Measurements from ENCODE around the gene PHLPP2.

PHLPP2 gene, protein sequence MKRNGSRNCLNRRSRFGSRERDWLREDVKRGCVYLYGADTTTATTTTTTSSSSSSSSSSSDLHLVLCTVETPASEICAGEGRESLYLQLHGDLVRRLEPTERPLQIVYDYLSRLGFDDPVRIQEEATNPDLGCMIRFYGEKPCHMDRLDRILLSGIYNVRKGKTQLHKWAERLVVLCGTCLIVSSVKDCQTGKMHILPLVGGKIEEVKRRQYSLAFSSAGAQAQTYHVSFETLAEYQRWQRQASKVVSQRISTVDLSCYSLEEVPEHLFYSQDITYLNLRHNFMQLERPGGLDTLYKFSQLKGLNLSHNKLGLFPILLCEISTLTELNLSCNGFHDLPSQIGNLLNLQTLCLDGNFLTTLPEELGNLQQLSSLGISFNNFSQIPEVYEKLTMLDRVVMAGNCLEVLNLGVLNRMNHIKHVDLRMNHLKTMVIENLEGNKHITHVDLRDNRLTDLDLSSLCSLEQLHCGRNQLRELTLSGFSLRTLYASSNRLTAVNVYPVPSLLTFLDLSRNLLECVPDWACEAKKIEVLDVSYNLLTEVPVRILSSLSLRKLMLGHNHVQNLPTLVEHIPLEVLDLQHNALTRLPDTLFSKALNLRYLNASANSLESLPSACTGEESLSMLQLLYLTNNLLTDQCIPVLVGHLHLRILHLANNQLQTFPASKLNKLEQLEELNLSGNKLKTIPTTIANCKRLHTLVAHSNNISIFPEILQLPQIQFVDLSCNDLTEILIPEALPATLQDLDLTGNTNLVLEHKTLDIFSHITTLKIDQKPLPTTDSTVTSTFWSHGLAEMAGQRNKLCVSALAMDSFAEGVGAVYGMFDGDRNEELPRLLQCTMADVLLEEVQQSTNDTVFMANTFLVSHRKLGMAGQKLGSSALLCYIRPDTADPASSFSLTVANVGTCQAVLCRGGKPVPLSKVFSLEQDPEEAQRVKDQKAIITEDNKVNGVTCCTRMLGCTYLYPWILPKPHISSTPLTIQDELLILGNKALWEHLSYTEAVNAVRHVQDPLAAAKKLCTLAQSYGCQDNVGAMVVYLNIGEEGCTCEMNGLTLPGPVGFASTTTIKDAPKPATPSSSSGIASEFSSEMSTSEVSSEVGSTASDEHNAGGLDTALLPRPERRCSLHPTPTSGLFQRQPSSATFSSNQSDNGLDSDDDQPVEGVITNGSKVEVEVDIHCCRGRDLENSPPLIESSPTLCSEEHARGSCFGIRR (N-terminal part only)

DNA sequence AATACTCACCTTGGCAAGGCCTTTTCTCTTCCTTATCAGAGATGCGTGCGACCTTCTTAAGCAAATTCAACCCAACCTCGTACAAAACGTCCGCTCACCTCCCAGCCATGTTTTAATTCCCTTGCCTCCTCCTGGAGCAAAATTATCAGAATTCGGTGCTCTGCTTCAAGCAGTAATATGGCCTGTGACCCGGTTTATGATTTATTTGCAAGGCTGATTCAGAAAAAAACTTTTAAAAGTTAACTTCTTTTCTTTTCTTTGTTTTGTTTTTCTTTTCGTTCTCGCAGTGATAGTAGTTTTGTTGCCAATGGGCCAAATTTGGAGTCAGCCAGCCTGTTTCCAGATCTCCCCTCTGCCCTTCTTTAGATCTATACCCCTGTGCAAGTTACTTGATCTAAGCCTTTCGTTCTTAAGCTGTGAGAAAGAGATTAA is at the start of gene PHLPP2:
Gene PHLPP2 (minus strand): TSS at position 382 of the 432 bp plus-strand sequence. CDS start 9,906 bp downstream, outside the sequence.
- no peak for DNase-seq

DNA sequence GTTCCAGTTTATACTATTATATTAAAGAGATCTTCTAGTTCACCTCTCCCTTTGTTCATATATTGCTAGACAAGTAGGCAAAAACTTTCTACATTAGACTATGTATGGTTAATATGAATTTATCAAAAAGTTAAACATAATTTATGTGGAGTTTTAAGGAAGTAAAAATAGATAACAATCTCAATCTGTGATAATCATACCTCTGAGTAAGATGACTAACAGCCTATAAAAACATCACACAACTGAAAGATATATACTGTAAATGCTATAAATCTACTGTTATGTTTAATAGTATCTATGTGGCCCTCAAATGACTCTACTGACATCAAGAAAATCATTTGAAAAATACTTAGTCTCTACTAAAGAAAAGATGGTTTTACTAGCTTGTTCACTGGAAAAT is 47.1 kb upstream of the PHLPP2 start:
- DNase-seq, result no peak

DNA sequence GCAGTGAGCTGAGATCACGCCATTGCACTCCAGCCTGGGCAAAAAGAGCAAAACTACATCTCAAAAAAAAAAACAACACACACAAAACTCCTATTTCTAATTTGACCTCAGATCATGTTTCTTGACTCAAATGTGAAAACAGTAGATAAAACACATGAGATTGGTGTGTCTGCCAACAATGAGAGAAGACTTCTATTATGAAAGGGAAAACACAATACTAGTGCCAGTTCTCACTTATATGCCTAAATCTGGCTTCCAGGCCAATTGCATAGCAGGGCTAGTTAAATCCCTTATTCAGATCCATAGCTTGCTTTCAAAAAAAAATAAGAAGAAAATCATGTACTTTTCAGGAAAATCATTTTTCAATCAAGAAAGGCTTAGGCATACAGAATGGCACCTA is 44.7 kb upstream of the PHLPP2 start:
- no peak for DNase-seq

DNA sequence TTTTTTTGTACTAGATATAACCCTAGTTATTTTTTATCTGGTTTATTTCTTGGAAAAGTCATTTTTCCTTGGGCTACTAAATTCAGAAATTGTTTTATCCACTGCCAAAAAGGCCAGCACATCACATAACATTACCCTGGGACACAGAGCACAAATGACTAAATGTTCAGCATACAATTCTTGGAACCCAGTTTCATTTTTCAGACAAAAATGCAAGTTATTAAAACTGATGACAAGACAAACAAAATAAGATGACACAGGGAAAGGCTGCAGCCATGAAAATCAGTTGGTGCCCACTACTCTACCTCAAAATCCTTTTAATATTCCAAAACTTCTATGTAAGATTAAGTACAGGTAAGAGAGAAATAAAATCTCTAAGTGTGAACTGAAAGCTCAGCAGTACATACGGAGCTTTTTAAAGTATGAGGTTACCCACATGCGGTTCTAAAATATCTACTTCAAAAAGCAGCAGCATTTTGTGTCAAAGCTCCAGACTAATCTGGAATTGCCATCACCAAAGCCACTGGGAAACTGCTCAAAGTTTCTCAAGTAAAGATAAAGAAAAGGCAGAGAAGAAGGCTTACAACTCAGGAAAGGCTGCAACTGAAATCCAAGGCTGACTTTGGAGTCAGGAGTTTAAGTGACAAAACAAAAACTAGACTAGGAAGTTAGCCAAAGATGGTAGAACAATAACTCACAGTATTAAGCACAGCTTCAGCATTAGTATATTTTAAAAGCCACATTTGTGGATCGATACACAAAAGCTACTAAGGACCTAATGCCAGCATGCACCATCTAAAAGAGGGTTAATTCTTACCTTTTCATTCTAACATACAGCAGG is 42.8 kb upstream of the PHLPP2 start:
- no peak for DNase-seq

DNA sequence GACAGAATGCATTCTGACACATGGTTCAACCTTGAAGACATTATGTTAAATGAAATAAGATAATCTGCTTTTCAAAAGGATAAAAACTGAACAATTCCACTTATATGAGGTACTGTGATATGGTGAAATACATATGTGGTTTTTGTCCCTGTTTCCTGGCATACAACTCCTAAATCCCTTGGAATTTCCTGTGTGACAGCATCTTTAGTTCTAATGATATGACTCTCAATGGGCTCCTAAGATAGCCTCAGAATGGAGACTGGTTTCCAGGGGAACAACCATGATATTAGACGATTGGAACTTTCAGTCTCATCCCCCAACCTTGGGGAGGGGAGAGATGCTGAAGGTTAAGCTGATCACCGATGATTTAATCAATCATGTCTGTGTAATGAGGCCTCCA is 37.7 kb upstream of the PHLPP2 start:
- DNase-seq, result no peak

DNA sequence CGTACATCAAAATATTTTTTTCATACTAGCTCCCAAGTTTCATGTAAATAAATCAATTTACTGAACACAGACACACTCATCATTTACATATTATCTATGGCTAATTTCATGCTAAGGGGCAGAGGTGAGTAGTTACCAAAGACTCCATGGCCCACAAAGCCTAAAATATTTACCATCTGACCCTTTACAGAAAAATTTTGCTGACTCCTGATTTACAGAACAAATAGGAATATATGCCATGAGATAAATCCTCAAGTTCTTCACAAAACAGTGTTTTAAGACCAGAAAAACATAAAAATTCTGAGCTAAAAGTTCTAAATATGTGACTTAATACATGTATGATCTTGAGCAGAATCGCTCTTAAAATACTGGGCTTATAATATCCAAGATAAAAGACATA is 36.6 kb upstream of the PHLPP2 start:
- DNase-seq, result no peak

DNA sequence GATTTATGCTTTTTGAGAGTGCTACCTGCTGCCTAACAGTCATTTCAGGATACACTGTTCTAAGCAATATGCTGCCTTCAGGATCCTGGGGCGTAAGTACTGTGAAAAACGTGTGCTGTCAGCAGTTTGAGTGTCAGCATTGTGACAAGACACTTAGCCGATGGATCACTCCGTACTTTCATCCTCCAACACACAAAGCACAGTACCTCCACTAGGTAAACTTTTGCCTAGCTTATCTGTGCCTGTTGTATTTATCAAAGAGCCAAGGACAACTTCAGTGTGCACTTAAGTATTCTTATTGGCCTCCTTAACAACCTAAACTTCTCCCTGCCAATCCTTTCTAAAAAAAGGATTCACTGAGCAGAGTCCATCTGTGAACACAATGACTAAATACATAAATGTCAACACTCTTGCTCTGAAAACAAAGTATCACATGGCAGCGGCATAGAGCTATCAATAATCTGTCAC is 33.8 kb upstream of the PHLPP2 start:
- no peak for DNase-seq

DNA sequence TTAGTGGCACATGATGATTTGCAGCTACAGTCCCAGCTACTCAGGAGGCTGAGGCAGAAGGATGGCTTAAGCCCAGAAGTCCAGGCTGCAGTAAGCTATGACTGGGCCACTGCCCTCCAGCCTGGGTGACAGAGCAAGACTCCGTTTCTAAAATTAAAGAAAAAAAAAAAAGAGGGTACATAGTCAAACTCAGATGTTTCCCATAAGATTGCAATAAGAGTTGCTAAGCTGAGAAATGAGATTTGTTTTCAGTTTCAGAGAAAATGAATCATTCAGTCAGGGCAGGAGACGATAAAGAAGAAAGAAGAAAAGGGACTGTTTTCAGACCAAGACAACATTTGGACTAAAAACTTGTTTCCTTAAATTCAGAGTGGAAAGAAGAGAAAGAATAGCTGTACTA is 30.2 kb upstream of the PHLPP2 start:
- no peak for DNase-seq

DNA sequence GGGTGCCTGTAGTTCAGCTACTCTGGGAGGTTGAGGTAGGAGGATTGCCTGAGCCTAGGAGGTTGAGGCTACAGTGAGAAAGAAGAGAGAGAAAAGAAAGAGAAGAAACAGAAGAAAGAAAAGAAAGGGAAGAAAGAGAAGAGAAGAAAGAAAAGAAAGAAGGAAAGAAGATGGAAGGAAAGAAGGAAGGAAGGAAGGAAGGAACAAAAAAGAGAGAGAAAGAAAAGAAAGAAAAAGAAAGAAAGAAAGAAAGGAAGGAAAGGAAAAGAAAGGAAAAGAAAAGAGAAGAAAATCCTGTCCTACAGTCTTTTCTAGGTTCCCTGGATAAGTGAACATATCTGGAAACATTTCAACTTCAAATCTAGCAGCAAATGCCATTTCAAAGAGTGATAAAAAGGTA is 29.6 kb upstream of the PHLPP2 start:
- DNase-seq, result no peak

DNA sequence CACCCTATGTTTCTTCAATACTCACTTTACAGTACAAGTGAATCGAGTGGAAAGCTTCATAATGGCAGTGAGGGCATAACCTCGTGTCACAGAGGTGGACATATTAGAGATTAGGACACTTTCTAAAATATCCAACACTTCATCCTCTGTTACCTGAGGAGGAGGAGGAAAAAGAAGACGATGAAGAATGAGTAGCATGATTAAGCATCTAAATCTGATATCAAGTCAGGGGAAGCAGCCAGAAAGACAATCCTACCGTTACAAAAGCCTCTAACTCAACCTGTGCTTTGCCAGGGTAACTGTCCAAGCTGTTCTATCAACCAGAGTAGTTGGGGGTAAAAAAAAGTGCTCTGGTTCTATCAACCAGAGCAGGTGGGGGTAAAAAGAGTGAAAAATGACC is 23.7 kb upstream of the PHLPP2 start:
- DNase-seq, result no peak

DNA sequence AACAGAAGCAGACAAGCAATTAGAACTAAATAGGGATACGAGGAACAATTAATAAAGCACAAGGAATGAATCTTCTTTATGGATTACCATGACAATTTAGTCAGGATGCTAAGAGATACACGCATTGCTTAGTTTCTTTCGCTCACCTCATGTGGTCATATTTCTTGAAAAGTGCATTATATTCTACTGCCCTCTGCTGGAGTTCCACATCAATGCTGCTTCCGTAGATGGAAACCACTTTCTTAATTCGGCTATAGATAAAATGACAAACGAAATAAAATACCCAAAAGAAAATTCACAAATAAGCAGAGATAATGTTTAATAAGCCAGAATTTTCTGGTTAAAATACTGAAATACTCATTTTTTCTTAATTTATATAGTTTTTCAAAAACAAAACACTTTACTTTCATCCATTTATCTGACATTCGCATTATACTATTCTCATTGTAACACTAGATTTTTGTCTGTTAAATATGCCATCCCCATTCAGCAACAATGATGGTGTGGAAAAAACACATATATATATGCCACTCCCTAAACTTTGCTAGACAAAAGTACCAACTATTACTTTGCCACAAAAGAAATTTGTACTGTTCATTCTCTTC is 22.0 kb upstream of the PHLPP2 start:
- no peak for DNase-seq

DNA sequence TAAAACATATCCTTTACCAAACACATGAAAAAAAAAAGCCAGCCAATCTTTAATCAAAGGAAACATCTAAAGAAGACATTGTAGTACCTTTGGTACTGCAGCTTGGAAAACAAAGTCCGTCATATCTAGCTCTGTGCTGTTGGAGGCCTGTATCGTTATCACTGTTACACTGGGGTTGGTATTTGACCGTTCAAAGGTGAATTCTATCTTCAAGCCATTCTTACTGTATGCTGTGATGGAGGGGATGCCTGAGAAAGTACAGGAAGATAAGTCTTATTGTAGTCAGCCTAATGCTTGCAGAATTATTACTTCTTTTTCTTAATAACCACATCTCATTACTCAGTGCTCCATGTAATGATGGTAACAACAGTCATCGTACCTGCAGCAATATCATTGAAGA is 14.4 kb upstream of the PHLPP2 start:
- DNase-seq, result no peak

DNA sequence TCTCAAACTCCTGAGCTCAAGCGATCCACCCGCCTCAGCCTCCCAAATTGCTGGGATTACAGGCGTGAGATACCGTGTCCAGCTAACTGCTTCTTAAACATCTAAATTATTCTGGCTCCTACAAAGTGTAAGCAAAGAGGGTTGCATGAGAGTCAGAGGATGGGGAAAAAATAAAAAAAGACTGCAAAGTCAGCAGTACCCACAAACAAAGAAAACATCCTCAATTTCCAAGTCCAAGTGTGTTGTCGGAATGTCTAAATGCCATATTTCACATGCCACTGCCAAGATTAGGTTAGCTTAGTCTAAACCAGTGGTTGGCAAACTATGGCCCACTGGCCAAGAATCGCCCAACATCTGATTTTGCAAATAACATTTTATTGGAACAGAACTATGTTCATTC is 13.0 kb upstream of the PHLPP2 start:
- DNase-seq, result no peak

DNA sequence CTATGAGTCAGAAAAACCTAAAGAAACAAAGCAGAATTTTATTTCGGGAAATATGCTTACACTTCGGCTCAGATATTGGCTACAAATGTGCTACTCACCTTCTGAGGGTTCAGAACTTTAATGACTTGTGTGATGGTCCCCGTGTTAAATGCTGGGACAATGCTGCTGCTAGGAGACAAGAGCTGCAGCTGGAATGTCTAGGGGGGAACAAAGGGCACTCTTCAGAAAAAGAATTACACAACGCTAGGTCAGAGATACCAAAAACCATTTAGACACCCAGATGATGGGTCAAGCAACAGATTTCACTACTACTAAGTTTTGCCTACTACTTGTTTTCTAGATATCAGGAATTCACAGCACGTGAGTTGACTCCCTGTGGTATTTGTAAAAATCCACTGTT is 10.0 kb upstream of the PHLPP2 start:
- DNase-seq, result no peak

DNA sequence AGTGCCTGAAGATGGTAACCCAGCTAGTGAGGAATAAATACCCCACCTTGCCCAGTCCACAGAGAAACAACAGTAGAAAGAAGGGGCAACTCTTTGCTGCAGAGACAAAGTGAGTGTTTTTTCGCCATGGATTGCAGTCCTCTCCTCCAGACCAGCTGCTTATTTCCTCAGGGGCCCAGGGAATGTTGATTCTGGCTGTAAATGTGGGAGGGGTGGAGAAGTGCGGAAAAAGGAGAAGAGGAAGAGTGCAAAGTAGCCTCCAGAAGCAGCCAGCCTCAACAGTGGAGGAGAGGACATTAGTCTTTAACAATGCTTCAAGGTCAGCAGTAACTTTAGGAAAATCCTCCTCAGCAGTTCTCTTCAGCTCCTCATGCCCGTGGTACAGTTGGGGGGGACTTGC is 8.1 kb upstream of the PHLPP2 start:
- DNase-seq, result no peak

DNA sequence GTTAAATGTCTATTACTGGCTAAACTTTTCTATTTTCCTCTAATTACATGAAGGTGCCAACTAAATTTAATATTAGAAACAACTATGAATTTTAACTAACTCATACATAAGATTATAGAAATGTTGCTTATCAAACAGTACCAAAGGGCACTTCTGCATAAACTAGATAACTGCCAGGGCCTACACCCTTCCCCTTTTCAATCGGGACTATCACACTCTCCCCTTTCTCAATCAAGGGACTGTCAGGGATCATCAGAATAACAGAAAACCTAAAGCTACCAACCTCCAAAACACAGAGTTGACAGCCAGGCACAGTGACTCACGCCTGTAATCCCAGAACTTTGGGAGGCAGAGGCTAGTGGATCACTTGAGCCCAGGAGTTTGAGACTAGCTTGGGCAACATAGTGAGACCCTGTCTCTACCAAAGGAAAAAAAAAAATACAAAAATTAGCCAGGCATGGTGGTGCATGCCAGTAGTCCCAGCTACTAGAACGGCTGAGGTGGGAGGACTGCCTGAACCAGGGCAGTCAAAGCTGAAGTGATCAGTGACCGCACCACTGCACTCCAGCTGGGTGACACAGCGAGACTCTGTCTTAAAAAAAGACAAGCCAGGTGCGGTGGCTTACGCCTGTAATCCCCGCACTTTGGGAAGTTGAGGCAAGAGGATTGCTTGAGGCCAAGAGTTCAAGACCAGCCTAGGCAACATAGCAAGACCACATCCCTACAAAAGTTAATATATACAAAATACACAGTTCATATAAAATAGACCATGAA is 3.2 kb upstream of the PHLPP2 start:
- DNase-seq, result no peak

DNA sequence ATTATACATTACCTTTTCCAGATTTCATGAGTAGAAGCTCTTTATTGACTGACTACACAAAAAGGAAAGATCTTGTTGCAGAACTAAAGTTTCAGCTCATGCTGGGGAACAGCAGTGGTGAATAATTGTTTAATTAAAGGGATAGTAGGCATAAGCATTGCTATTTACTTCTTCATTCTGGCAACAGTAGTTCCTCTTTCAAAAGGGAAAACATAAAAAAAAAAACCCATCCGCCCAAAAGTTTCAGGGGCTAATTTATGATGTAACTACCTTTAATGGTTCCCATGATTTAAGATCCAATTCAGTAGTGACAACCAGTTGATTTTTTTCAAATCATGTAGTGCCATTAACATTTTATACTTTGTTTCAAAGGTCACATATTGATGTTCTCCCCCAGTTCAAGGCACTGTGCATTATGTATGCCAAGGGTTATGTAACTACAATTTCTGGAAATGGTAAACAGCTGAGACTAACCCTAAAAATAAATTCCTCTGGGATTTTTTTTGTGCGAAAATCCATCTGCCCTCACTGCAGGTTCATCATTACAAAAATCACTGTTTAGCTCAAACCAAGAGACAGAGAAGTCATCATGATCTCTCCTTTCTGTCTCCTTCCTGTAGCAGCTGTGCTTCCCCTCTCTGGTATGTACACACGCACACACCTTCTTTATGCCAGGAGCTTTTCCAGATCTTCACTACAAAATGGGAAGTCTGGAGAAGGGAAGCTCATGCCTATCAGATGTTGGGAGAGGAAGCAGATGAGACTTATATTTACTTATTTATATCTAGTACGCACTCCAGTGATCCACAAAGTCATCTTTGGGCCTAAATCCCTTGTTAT is 2.2 kb upstream of the PHLPP2 start:
- DNase-seq, result no peak

DNA sequence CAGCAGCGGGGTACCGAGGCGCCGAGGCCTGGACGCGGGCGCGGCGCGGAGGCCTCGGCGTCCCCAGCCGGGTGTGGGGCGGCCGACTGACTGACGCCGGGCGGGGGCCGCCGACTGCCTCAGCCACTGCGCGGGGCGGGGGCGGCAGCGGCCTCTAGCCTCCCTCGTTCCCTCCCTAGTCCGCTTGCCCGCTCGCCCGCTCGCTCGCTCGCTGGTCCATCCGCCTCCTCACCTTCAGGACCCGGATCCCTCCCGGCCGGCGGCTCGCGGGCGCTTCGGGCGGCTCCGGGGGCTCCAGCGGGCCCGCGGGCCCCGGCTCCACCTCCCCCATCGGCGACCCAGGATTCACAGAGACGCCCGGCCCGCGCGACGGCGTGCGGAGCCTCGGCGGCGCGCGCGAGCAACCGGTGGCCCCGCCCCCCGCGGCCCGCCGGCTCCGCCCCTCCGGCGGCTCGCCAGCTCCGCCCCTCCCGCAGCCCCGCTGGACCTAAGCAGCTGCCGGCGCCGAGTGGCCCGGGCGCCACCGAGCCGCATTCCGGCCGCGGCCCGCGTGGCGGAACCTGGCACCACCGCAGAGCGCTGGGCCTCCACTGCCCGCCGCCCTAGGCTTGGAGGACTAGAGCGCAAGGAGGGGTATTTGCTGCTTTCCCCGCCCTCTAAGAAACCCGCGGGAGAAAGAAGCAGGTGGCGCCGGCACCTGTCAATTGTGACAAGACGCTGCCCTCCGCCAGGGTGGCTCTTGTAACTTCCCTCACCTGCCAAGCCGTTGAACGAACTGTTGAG is 773 bp downstream of the PHLPP2 start:
- DNase-seq, result peak; percentile 83

Measured in stimulated activated CD8-positive, alpha-beta memory T cell treated with anti-CD3 and anti-CD28 coated beads, Interleukin-4, amount 100 ng/mL, for 48 hours (primary cell).